Uterus (tissue), 4 donors: ENCODE data around the gene TAOK3. TPM values are rescaled to one million over a fixed set of nuclear protein-coding genes. Genes with fewer than 3 reads are reported as not detected.

ENCODE experiments used
- DNase-seq, 2 donors: peaks; one replicate each; pipeline ENCODE4 v3.0.0-alpha.2; 2019 to 2020
- H3K27ac ChIP-seq, 2 donors: fragments of 200-600 bp; sonication (generic); 1 replicate in 1 of 2; 2 replicates in 1 of 2; pipeline ENCODE4 v1.5.1; 2016 to 2018
- H3K27me3 ChIP-seq, 2 donors: fragments of 200-600 bp; sonication (generic); one replicate each; pipeline ENCODE4 v1.5.1; 2018 to 2019; ENCODE audit warnings: control low read depth in 1 of 2
- H3K36me3 ChIP-seq, 2 donors: fragments of 200-600 bp; sonication (generic); one replicate each; pipeline ENCODE4 v1.5.1; 2019; ENCODE audit warnings: control low read depth in 1 of 2
- H3K4me1 ChIP-seq, 2 donors: fragments of 200-600 bp; sonication (generic); one replicate each; pipeline ENCODE4 v1.5.1; 2018 to 2019; ENCODE audit warnings: control low read depth in 1 of 2
- H3K4me3 ChIP-seq, 2 donors: fragments of 200-600 bp; sonication (generic); 1 replicate in 1 of 2; 2 replicates in 1 of 2; pipeline ENCODE4 v1.5.1; 2018 to 2019; ENCODE audit warnings: mild to moderate bottlenecking in 1 of 2
- H3K9me3 ChIP-seq, 2 donors: fragments of 200-600 bp; sonication (generic); one replicate each; pipeline ENCODE4 v1.5.1; 2019; ENCODE audit warnings: control low read depth in 1 of 2
- POLR2A ChIP-seq, 2 donors: fragments of 450-650 bp; IDR thresholded peaks; one replicate each; pipeline ENCODE4 v1.6.1; 2016; ENCODE audit warnings: antibody characterized with exemption in 2 of 2, mild to moderate bottlenecking in 1 of 2, moderate library complexity in 1 of 2
- intact Hi-C: fragments of 100-400 bp; cut with DNase I; formaldehyde crosslinking; loops from one replicate; pipeline ENCODE4 v1.15.1; 2023; ENCODE audit warnings: low total_unique reads
- total RNA-seq, 4 donors: library from RNA; depleted of rRNA in 3 of 4; stranded (reverse); fragments of >200 nt in 3 of 4; gene quantifications; one replicate each; pipeline versions ENCODE4 v1.1.0 to v1.2.4, GENCODE V29; 2014 to 2023
- TF ChIP-seq, protein P1 (sequence below), 4 experiments: fragments of 200-600 bp in 2 of 4; fragments of 450-650 bp in 2 of 4; sonication (generic) in 2 of 4; IDR thresholded peaks; one replicate each; pipeline ENCODE4 v1.5.1; 2016 to 2019; ENCODE audit warnings: antibody characterized with exemption in 4 of 4, mild to moderate bottlenecking in 2 of 4, moderate library complexity in 1 of 4
- donor health status: DM: yes; HTN: yes; CAD: no.

TAOK3 gene
- total RNA-seq, 4 donors from 2014 or later, result 14.9 to 35.1 (median 24.8) TPM

- Histone ChIP-seq H3K36me3 (no peaks in the 10 kb centered on the region), H3K4me3 (no peak overlapping the region), H3K4me1 (no peaks in the 10 kb centered on the region), H3K9me3 (no peaks in the 10 kb centered on the region), H3K27me3 (no peaks in the 10 kb centered on the region), H3K27ac (no peak overlapping the region)
- DNase-seq, result no peak
- intact Hi-C loops, result no loop called here
- TF ChIP-seq POLR2A (IDR thresholded peaks at IDR 0.05), result no peak
- TF ChIP-seq, protein P1, sequence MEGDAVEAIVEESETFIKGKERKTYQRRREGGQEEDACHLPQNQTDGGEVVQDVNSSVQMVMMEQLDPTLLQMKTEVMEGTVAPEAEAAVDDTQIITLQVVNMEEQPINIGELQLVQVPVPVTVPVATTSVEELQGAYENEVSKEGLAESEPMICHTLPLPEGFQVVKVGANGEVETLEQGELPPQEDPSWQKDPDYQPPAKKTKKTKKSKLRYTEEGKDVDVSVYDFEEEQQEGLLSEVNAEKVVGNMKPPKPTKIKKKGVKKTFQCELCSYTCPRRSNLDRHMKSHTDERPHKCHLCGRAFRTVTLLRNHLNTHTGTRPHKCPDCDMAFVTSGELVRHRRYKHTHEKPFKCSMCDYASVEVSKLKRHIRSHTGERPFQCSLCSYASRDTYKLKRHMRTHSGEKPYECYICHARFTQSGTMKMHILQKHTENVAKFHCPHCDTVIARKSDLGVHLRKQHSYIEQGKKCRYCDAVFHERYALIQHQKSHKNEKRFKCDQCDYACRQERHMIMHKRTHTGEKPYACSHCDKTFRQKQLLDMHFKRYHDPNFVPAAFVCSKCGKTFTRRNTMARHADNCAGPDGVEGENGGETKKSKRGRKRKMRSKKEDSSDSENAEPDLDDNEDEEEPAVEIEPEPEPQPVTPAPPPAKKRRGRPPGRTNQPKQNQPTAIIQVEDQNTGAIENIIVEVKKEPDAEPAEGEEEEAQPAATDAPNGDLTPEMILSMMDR (IDR thresholded peaks at IDR 0.05), result no peak
Observed at GRCh38 chr12:118391836-118392235, 19.1 kb upstream of the TAOK3 start.

DNA sequence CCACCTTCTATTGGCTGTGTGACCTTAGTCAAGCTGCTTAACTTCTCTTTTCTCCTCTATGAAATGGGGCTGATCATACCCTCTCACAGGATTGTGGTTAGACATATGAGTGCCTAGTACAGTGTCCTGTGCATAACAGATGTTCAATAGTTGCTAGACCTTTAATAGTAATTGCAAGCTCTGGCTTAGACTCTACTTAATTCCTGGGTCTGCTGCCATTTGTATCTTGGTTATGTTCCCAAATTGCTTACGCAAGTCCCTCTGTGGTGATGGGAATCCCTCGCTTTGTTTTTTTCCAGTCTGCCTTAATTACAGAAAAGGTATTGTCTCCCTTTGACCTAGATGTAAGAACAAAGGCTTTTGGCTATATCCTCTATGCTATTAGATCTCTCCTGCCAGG, 18.7 kb upstream of the TAOK3 start:
- no peaks in the 10 kb centered on the region for H3K27me3 ChIP-seq
- H3K4me1 ChIP-seq, result no peaks in the 10 kb centered on the region
- H3K36me3 ChIP-seq, result no peaks in the 10 kb centered on the region
- intact Hi-C loops, result no loop called here
- no peak overlapping the region for H3K4me3 ChIP-seq
- TF ChIP-seq, protein P1 (IDR thresholded peaks at IDR 0.05), result no peak
- TF ChIP-seq POLR2A (IDR thresholded peaks at IDR 0.05), result no peak
- no peak overlapping the region for H3K27ac ChIP-seq
- no peaks in the 10 kb centered on the region for H3K9me3 ChIP-seq
- DNase-seq, result no peak

GRCh38 chr12:118377884-118378470, 5.3 kb upstream of the TAOK3 start:
- no peak for TF ChIP-seq POLR2A (IDR thresholded peaks at IDR 0.05)
- TF ChIP-seq, protein P1 (IDR thresholded peaks at IDR 0.05), result peak; percentile 81 to 97 (median 88)
- intact Hi-C loops, result loop anchor here (5.0 to 10.0 kb wide), 2 partner anchors 196 to 253 kb away; no protein-coding TSS in a partner anchor
- Histone ChIP-seq H3K27ac (peak overlapping the region in 1 of 2 donors; percentile 97), H3K9me3 (no peaks in the 10 kb centered on the region), H3K4me1 (peaks cover 0 to 7% of the 10 kb centered on the region in 2 donors), H3K27me3 (no peaks in the 10 kb centered on the region), H3K36me3 (no peaks in the 10 kb centered on the region), H3K4me3 (peak overlapping the region; percentile 66 to 83)
- DNase-seq, result peak; percentile 54 to 65

GRCh38 chr12:118377021-118377883, 4.5 kb upstream of the TAOK3 start:
- H3K4me3 ChIP-seq, result peak overlapping the region; percentile 66 to 83
- H3K4me1 ChIP-seq, result peaks cover 0 to 7% of the 10 kb centered on the region in 2 donors
- H3K9me3 ChIP-seq, result no peaks in the 10 kb centered on the region
- H3K27me3 ChIP-seq, result no peaks in the 10 kb centered on the region
- no peak for DNase-seq
- H3K27ac ChIP-seq, result peak overlapping the region; percentile 94 to 97
- TF ChIP-seq POLR2A (IDR thresholded peaks at IDR 0.05), result no peak
- TF ChIP-seq, protein P1 (IDR thresholded peaks at IDR 0.05), result no peak
- intact Hi-C loops, result loop anchor here (5.0 to 10.0 kb wide), 2 partner anchors 195 to 252 kb away; no protein-coding TSS in a partner anchor
- H3K36me3 ChIP-seq, result no peaks in the 10 kb centered on the region
